ENCODE results near the gene SMYD1.

SMYD1 gene

GRCh38 chr2:88123975-88124917 is 56.6 kb downstream of the SMYD1 start:
- DNase-seq: no peak

- DNase-seq: no peak
These were observed 57.8 kb downstream of the SMYD1 start for GRCh38 chr2:88125344-88125923.

- DNase-seq: no peak
These were observed 58.5 kb downstream of the SMYD1 start for GRCh38 chr2:88125924-88126771.

GRCh38 chr2:88126772-88127637 is 59.4 kb downstream of the SMYD1 start:
- DNase-seq: no peak

GRCh38 chr2:88127638-88127887 is 59.9 kb downstream of the SMYD1 start:
- DNase-seq: no peak

GRCh38 chr2:88127888-88128653 is 60.4 kb downstream of the SMYD1 start, which contains the start of gene FABP1:
TSS of gene FABP1 (minus strand) at chr2:88128062. CDS start at chr2:88128017, 45 bp downstream.
- DNase-seq: no peak

- no peak for DNase-seq
These were observed 61.2 kb downstream of the SMYD1 start for GRCh38 chr2:88128654-88129312.

GRCh38 chr2:88129313-88129959 is 61.8 kb downstream of the SMYD1 start:
- DNase-seq: no peak

- DNase-seq: no peak
These were observed 63.8 kb downstream of the SMYD1 start for GRCh38 chr2:88131201-88131998.

- no peak for DNase-seq
These were observed 64.4 kb downstream of the SMYD1 start for GRCh38 chr2:88131999-88132368.

GRCh38 chr2:88133875-88134274 is 66.2 kb downstream of the SMYD1 start:
- DNase-seq: no peak

GRCh38 chr2:88136817-88137216 is 69.2 kb downstream of the SMYD1 start:
- no peak for DNase-seq

GRCh38 chr2:88137833-88138232 is 70.2 kb downstream of the SMYD1 start:
- no peak for DNase-seq

- no peak for DNase-seq
These were observed 71.6 kb downstream of the SMYD1 start for GRCh38 chr2:88139203-88139702.

GRCh38 chr2:88139804-88140203 is 72.2 kb downstream of the SMYD1 start:
- DNase-seq: no peak

- DNase-seq: no peak
These were observed 74.3 kb downstream of the SMYD1 start for GRCh38 chr2:88141952-88142351.

GRCh38 chr2:88144271-88144670 is 76.6 kb downstream of the SMYD1 start:
- no peak for DNase-seq

- no peak for DNase-seq
These were observed 77.4 kb downstream of the SMYD1 start for GRCh38 chr2:88144914-88145497.

GRCh38 chr2:88146590-88146989 is 79.0 kb downstream of the SMYD1 start:
- DNase-seq: no peak

All from retina (tissue), 1 donor.